Activated CD4-positive, alpha-beta T cell treated with anti-CD3 and anti-CD28 coated beads for 48 hours (primary cell): ENCODE results near the gene PBX2.

Source experiments
- DNase-seq: peaks from one replicate; pipeline ENCODE4 v3.0.0-alpha.2; 2020

PBX2 gene

DNA sequence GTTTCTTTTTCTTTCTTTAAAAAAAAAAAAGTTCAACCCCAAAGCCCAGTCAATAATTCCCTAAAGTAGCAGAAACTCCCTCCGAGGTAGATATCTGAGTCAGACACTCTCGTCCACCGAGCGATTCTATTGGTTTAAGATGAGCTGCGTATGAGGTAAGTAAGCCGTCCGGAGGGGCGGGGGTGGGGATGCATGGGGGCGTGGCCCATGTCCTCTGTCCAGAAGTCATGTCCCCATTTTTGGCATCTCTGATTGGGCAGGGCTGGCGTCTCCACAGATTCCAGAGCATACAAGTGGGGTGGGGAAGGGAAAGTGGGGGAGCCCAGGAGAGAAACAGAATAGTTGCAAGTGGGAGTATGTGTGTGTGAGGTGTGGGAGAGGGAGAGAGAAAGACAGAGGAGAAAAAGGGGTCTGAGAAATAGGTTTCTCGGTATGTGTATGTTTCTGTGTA is 4.3 kb downstream of the PBX2 start:
- DNase-seq, result peak; percentile 71

DNA sequence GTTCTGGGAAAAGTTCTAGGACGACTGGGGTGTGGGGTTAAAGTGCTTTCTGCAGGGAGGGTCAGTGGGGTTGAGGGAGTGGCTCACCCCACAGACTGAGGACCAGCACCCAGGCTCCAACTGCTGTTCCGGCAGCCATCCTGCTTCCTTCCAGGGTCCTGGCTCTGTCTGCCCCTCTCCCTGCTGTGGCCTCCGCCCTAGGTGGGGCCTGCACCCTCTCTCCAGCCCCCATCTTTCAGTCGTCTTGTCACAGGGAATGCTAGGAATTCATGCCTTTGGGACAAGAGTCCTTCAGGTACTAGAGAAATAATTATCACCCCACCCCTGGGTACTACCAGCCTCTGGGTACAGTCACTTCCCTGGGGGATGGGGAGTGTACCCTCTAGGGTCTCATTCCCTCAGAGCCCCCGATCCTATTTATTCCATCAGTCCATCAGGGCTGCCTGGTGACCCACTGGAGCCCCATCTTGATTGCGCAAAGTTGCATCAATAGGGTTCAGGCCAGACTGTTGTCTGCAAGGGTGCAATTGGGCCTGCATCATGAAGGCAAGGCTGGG is 5.8 kb downstream of the PBX2 start, which contains the start of gene AGER:
Gene AGER (minus strand): TSS at position 170 of the 557 bp plus-strand sequence. CDS start 31 bp downstream, at position 139.
- DNase-seq, result no peak

DNA sequence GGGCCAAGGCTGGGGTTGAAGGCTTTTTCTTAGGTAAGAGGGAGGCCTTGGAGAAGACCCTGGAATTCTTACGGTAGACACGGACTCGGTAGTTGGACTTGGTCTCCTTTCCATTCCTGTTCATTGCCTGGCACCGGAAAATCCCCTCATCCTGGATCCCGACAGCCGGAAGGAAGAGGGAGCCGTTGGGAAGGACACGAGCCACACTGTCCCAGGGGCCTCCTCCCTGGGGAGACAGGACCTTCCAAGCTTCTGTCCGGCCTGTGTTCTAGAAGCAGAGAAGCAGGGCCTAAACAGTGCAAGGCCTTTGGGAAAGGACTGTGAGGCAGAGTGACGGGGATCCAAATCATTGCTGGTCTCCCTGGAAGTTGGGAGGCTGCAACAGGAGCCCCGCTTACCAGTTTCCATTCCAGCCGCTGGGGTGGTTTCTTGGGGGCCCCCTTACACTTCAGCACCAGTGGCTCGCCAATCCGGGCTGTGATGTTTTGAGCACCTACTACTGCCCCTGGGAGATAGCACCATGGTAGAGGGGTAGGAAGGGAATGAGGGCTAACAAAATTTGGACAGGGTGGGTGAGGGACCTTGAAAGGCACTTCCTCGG is 6.4 kb downstream of the PBX2 start:
- no peak for DNase-seq

DNA sequence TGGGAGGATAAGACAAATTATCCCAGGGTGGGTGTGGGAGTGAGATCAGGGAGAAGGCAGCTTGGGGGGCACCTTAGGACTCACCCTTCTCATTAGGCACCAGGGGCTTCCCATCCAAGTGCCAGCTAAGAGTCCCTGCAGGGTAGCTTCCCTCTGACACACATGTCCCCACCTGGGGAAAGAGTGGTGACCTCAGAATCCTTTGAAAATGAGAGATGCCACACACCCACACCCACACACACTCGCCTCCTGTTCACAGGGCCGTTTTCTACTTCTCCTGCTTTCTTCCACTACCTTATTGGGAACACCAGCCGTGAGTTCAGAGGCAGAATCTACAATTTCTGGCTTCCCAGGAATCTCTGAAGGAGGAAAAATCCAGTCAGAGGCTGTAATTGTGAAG is 7.0 kb downstream of the PBX2 start:
- DNase-seq, result no peak

DNA sequence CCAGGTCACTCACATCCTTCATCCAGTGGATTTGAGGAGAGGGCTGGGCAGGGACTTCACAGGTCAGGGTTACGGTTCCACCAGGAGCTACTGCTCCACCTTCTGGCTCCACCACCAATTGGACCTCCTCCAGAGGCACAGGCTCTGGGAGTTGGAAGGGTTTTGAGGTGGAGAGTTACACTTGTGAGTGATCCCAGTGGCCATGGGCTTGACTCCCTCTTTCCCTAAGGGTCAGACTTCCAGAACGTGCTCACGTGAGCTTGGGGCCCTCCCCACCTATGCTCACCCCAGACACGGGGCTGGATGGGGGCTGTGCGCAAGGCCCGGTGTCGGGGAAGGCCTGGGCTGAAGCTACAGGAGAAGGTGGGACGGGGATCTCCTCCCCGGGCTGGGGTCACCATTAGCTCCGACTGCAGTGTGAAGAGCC is 7.4 kb downstream of the PBX2 start:
- no peak for DNase-seq

DNA sequence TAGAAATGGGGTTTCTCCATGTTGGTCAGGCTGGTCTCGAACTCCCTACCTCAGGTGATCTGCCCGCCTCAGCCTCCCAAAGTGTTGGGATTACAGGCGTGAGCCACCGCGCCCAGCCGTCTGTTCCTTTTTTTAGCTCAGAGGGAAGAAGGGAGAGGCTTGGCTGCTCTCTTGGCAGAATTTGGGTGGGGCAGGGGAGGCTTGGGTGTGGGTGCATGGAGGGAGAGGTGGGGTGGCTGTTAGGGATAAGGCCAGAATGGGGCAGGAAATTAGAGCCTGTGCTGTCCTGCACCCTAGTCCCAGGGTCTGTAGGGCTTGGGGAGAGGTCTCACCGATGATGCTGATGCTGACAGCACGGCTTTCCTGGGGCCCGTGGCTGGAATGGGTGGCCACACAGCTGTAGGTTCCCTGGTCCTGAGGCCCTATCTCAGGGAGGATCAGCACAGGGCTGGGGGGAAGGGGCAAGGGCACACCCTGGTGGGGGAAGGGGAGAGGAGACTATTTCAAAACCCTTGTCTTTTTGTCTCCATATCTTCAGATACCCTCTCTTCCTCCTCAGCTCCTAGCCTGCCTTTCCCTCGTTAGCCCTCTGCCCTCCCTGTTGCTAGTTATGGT is 8.0 kb downstream of the PBX2 start:
- no peak for DNase-seq

DNA sequence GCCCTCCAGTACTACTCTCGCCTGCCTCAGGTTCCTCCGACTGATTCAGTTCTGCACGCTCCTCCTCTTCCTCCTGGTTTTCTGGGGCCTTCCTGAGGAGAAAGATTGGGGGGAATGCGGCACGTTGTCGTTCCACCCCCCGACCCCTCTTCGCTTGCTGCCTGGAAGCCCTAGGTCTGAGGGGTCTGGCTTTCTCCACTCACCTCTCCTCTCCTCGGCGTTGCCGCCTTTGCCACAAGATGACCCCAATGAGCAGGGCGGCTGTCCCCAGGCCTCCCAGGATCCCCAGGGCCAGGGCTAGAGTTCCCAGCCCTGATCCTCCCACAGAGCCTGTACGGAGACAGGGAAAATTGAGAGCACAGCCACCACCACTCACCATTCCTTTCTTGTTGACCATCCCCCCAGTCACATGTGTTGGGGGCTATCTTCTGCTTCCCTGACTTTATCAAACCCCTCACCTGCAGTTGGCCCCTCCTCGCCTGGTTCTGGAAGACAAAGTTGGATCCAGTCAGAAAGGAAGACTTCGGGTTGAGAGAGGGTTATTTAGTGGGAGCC is 8.8 kb downstream of the PBX2 start:
- DNase-seq, result no peak

DNA sequence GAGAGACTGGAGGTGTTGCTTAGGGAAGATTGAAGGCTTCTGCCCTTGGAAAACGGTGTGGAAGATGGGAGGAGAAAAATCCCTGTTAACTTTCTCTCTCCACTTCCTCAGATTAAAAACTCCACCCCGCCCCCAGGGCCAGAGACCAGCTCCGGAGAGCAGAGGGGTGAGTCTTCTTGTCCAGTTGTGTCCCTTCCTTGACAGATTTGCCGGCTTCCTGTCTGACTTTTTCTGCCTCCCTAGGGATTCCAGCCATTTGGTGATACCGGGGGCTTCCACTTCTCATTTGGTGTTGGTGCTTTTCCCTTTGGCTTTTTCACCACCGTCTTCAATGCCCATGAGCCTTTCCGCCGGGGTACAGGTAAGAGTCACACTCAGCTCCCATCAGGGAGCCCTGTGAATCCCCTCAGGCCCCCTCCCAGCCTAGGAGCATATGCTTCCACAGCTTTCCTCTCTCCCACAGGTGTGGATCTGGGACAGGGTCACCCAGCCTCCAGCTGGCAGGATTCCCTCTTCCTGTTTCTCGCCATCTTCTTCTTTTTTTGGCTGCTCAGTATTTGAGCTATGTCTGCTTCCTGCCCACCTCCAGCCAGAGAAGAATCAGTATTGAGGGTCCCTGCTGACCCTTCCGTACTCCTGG is 10.1 kb downstream of the PBX2 start:
- DNase-seq, result no peak

DNA sequence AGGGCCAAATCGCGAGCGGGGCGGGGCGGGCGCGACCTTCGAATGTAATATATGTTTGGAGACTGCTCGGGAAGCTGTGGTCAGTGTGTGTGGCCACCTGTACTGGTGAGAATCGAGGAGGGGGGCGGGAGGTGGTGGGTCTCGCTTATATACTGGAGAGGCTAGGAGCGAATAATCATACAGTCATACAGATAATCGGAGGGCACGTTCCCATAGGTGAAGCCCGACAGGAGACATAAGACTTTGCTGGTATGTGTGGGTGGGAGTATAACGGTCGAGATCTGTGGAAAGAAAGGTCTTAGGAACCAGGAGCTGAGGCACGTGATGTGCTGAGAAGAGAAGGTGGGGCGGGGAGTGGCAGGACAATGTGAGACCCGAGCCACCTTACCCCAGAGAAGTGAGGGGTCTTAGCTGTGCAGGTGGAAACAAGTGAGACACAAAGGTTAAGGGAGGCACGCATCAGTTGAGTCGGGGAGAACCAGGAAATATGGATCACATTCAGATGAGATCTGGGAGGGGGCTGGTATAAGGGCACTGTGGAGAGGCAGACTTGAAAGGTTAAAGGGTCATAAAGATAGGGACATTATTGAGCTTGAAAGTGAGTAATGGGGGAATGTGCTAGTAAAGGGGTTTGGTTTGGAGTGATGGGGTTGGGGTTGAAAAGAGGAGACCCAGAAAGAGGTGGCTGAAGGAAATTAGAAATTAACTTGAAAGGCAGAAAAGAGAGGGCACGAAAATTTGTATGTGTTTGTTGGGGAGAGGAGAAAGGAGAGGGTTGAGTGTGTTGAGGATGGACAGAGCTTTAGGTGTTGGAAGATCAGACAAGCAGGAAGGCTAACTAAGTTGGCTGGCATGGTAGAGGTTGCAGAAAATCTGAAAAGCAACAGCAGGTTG is 11.2 kb downstream of the PBX2 start:
- DNase-seq, result no peak

DNA sequence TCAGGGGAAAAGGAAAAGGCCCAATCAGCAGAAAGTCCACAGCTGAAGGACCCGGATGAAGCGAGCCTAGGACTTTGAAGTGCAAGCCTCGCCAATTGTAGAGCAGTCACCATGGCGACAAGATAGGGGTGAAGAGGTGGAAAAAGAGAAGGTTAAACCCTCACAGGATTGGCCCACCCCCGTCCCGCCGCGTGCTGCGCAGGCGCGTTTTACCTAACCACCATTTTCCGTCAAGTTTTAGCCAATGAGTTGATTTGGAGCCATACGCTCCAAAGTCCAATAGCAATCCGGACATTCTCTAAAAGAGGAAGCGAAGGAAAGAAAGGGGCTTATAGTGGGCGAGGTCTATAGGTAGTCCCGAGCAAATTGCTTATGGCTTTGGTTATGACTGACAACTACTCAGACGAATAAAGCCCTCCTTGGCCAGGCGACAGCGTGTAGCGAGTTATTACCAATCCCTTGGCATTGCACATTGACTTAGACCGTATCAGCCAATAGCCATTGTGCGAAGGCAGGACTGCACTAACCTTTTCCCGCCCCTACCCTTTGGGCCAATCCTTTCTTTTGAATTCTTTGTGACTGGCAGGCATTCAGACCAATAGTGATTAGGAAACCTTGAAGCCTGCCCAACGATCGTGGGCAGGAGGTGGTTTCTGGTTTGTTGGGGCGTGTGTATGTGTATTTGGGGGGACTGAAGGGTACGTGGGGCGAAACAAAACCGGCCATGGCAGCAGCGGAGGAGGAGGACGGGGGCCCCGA is 12.0 kb downstream of the PBX2 start, which contains the start of gene RNF5:
Gene RNF5 (plus strand): TSS at position 618 of the 759 bp plus-strand sequence. CDS start 107 bp downstream, at position 725.
- peak; percentile 94 for DNase-seq

DNA sequence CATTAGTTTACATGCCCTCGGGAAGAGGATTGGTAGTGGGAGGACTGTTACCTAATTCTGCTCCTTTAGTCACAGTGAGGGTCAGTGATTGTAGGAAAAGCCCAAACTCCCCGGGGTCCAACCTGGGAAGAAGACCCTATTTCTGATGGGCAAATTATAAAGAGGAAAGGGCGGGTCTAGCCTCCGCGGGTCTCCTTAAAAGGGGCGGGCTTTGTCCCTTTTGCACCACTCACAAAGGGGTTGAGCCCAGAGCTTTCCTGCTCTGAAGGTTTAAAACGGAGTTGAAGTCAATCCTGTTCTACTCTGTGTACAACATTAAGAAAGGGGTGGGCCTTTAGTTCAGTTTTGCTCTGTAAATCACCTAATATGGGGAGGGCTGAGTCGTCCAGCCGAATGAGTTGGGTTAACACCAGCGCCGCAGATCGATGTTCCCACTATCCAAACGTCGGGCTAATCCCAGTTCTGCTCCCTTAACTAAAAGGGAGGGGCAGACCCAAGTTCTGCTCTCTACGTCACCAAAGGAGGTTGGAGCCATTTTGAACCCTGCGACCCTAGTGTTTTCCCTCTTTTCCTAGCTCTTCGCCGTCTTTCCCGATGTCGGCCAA is 12.7 kb downstream of the PBX2 start:
- peak; percentile 53 for DNase-seq

DNA sequence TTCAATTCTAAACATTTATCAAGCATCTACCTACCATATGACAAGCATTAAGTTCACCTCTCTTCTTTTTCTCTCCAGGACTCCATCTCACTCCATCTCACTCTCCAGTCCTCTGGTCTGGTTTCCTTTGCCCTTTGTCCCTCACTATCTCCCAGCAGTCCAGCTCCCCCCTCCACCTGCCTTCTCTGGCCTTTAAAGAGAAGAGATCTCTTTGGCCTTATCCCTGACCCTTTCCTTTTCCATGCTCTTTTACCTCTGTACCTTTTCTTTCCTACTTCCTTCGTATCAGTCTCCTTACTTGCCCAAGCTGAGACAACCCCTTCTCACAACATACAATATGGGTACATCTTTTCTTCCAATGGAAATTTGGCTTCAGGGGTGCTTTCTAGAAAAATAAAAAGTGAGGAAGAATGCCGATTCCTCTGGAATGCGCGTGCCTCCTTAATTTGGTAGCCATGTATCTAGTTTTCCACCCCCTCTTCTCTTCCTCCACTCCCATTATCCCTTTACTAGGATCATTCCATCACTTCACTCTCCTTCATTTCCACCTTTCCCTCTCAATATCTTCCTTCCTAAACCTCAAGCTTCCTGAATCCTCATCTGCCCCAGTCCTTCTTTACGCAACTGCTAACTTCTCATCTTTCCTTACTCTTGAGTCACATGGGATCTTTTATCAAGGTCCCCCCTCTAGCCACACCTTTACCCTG is 13.4 kb downstream of the PBX2 start:
- no peak for DNase-seq

DNA sequence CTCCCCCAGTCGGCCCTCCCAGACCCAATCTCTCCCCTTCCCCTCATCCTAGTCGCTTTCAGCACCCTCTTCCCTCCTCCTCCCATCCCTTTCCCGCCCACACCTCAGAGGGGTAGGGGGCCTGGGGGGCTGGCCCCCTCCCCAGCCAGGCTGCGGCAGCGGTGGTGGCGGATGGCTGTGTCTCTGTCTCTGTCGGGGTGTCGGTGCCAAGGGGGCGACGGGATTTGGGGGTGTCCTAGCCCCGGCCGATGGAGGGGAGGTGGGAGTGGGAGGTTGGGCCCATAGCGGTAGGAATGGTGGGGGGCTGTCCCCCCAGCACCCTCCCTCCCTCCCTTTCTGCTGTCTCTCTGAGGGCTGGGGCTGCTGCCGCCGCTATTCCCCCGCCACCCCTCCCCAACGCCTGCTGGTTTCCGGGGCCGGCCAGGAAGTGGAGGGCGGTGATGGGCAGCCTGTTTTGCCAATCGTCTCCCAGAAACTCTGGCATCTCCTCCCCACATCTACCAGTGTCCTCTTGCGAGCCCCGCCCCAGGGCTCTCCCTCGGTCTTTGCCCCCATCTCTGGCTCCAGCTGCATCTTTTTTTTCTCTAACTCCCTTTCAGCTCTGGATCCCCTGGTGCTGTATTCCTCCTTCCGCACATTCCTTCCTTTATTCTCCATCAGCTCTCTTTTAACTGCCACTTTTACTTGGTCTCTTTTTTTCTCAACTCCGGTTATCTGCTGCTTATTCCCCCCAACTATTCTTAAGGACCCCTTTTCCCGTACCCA is 14.1 kb downstream of the PBX2 start, which contains the start of gene AGPAT1:
Gene AGPAT1 (minus strand): TSS at position 374 of the 765 bp plus-strand sequence. CDS start 4,588 bp downstream, outside the sequence.
- peak; percentile 98 for DNase-seq

DNA sequence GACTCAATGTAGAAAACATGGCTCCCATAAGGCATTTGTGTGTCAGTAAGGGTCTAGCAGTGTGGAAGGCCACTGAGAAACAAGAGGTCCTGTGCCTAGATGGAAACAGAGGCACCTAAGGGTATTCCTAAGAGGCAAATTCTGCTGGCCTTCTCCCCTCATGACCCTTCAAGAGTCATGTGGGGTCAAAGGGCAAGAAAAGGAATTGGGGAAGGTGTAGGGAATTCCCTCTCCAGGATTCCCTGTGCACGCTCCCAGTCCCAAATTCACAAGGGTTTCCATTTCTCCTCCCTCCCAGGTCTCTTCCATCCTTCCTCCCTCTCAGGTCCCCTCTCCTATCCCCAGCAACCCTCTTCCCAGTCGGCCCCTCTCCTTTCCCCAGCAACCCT is 14.7 kb downstream of the PBX2 start:
- DNase-seq, result no peak

DNA sequence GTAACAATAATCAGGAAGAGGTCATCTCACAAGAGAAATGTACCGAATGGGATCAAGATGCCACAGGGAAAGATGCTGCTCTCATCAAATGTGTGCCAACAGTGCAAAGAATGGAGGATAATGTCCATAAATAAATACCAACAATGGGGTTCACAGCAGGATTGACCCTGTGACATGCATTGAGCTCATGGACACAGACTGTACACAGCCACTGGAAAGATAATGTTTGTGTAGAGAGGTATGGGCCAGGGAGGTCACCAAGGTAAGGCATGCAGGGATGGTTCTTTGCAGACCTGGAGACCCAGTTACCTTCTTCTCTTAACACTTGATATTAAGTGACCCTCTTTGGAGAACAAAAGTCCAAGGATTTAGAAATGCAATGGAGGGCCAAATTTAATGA is 15.6 kb downstream of the PBX2 start:
- no peak for DNase-seq

DNA sequence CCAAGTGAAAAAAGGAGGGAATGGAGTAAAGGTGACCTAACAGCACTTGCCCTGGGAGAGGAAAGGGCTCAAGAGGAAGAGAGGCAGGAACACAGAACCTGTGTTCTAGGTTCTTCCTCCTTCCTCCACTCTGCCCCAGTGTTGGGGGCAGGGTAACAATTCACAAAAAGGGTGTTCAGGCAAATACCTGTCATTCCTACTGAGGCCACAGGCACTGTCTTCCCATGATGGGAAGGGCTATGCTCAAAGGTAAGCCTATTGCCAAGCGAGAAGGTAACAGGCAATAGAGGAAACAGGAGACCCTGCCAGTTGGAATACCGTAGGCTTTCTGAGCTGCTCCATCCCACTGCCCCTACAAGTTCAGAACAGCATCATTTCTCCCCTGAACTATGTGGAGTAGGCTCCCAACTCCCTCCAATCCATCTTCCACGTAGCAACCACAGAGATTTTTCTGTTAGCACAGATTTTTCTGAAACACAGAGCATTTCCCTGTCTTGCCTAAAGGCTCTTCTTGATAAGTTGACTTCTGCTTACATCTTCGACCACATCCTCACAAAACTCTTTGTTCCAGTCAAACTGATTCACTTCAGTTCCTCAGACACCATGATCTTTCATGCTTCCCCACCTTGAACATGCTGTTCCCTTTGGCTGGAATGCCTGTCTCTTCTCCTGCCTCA is 16.8 kb downstream of the PBX2 start:
- DNase-seq, result no peak

DNA sequence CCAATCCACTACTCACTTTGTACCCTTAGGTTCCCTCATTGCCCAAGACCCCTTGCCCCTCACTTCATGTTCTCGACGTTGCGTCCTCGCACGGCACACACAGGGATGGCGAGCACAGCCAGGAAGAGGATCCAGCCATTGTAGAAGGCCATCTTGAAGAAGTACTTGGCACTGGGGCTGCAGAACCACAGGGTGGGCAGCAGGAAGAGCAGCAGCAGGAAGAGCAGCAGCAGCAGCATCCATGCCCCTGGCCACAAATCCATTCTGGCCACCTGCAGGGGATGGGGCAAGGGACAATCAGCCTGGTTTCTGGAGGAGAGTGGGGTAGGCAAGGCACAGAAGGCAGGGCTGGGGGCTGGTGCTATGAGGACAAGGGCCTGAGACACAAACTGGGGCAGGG is 18.8 kb downstream of the PBX2 start:
- DNase-seq, result no peak

DNA sequence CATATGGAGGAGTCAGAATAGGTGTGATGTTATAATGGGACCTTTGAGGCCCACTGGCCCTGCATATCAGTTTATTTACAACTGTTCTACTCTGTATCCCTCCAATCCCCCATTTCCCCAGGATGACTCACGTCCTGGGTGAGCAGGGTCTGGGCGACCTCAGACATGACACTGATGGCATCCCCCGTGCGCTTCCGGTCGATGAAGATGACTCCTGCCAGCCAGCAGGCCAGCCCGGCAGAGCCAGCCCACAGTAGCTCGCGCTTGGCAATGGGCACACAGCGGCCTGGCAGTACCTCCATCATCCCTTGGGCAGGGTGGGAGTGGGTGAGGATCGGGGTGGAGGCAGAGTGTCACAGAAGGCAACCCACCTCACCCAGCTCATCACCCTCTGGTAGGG is 19.7 kb downstream of the PBX2 start:
- DNase-seq, result no peak
